OCI-LY7 (cell line): Measurements from ENCODE around the gene KBTBD4. TPM values are rescaled to one million over a fixed set of nuclear protein-coding genes. Genes with fewer than 3 reads are reported as not detected.
"Not testable (repeated sequence)": the region's sequence is repeated elsewhere in the genome, so short reads cannot be mapped to it uniquely, and the experiment has no call there.

ENCODE experiments used
- BruUV-seq: library from RNA; stranded (reverse); fragments of 400-500 nt; replicated peaks from 2 replicates; lab custom pipeline; 2021; lab: Mats Ljungman, UMichigan
- CTCF ChIA-PET: fragments of 300-600 bp; sonication (Branson Sonifier 250); formaldehyde crosslinking; loops from one replicate; lab custom pipeline; 2022; ENCODE audit warnings: antibody characterized with exemption; ENCODE audit not compliant: unreplicated experiment; lab: Charles Lee
- POLR2A ChIA-PET: fragments of 300-600 bp; sonication (Branson Sonifier 250); formaldehyde crosslinking; loops from one replicate; lab custom pipeline; 2022; ENCODE audit warnings: antibody characterized with exemption; lab: Charles Lee
- DNase-seq: peaks from one replicate; pipeline ENCODE4 v3.0.0-alpha.2; 2015; ENCODE audit warnings: low spot score
- H2AFZ ChIP-seq: fragments of 200-600 bp; sonication (generic), shearing (Covaris generic); 2 replicates; pipeline ENCODE4 v1.6.1; 2014; ENCODE audit warnings: mild to moderate bottlenecking, antibody characterized with exemption, low read length, moderate library complexity
- H3K27ac ChIP-seq: fragments of 200-600 bp; sonication (generic); 2 replicates; pipeline ENCODE4 v1.5.1; 2014; ENCODE audit warnings: mixed run types, low read depth, mild to moderate bottlenecking, moderate library complexity, low read length, inconsistent platforms; ENCODE audit not compliant: poor library complexity, severe bottlenecking
- H3K36me3 ChIP-seq: fragments of 200-600 bp; sonication (generic); 2 replicates; pipeline ENCODE4 v1.6.1; 2014; ENCODE audit warnings: mild to moderate bottlenecking, antibody characterized with exemption, low read length, moderate library complexity, mixed read lengths; ENCODE audit not compliant: insufficient read depth
- H3K4me1 ChIP-seq: fragments of 200-600 bp; sonication (generic); 2 replicates; pipeline ENCODE4 v1.5.1; 2014; ENCODE audit warnings: mild to moderate bottlenecking, low read length; ENCODE audit not compliant: insufficient read depth, poor library complexity, severe bottlenecking
- H3K4me2 ChIP-seq: fragments of 200-600 bp; sonication (generic); 2 replicates; pipeline ENCODE4 v1.6.1; 2014; ENCODE audit warnings: mild to moderate bottlenecking, low read length
- H3K4me3 ChIP-seq: fragments of 200-600 bp; sonication (generic); 2 replicates; pipeline ENCODE4 v1.5.1; 2014; ENCODE audit warnings: mild to moderate bottlenecking, low read depth, low read length; ENCODE audit not compliant: poor library complexity, severe bottlenecking
- H3K79me2 ChIP-seq: fragments of 200-600 bp; sonication (generic); 2 replicates; pipeline ENCODE4 v1.6.1; 2016; ENCODE audit warnings: low read depth, mild to moderate bottlenecking, low read length, moderate library complexity, mixed read lengths; ENCODE audit not compliant: insufficient read depth
- H3K9me2 ChIP-seq: fragments of 200-600 bp; sonication (generic); 2 replicates; pipeline ENCODE4 v1.6.1; 2016; ENCODE audit warnings: mild to moderate bottlenecking, low read length, mixed read lengths; ENCODE audit not compliant: insufficient read depth
- H3K9me3 ChIP-seq: fragments of 200-600 bp; sonication (generic); 2 replicates; pipeline ENCODE4 v1.6.1; 2014; ENCODE audit warnings: mild to moderate bottlenecking, mixed run types, low read length, mixed read lengths
- H4K20me1 ChIP-seq: fragments of 200-600 bp; sonication (generic); 2 replicates; pipeline ENCODE4 v1.6.1; 2014; ENCODE audit warnings: mild to moderate bottlenecking, antibody characterized with exemption, low read length, moderate library complexity, mixed read lengths; ENCODE audit not compliant: insufficient read depth
- CTCF ChIP-seq: fragments of 200-600 bp; sonication (generic); conservative IDR thresholded peaks from 2 replicates; pipeline ENCODE4 v1.5.1; 2014; ENCODE audit warnings: mild to moderate bottlenecking, antibody characterized with exemption, low read length, moderate library complexity, mixed read lengths
- EZH2phosphoT487 ChIP-seq: fragments of 200-600 bp; sonication (generic); IDR thresholded peaks from 2 replicates; pipeline ENCODE4 v1.6.1; 2018; ENCODE audit warnings: low read depth, borderline replicate concordance, mild to moderate bottlenecking, mixed run types, antibody characterized with exemption, low read length, moderate library complexity, mixed read lengths
- intact Hi-C: fragments of 100-400 bp; cut with micrococcal nuclease; formaldehyde crosslinking; loops from one replicate; pipeline ENCODE4 v1.10.0; 2022; ENCODE audit not compliant: unreplicated experiment
- total RNA-seq, 2 experiments: library from RNA; depleted of rRNA in 1 of 2; stranded (reverse); fragments of >200 nt in 1 of 2; shearing (Covaris generic) in 1 of 2; gene quantifications; 2 replicates each; pipeline ENCODE4 v1.2.3, GENCODE V29; 2014 to 2022

Gene KBTBD4
- total RNA-seq, 2 experiments from 2014 or later = 18.4 to 25.2 TPM

- Histone ChIP-seq H3K27ac (no peak overlapping the region), H3K9me3 (no peaks in the 10 kb centered on the region), H3K9me2 (no peaks in the 10 kb centered on the region), H3K4me2 (peak overlapping the region; percentile 69), H3K79me2 (peaks cover 6% of the 10 kb centered on the region; the same call in 1 of the 2 replicates), H4K20me1 (no peaks in the 10 kb centered on the region), H3K4me3 (peak overlapping the region; percentile 75), H2AFZ (peak overlapping the region; percentile 97), H3K4me1 (peaks cover 7% of the 10 kb centered on the region), H3K36me3 (peaks cover 12% of the 10 kb centered on the region)
- TF ChIP-seq EZH2phosphoT487 = no peak
- intact Hi-C loops = no loop called here
- BruUV-seq = TSS peak; percentile 54
- CTCF ChIA-PET = interaction anchor here (0.9 to 1.0 kb wide), 2 partner anchors 9 to 14 kb away, joined by 3 read pairs; partner anchors contain the start of genes KBTBD4 and NDUFS3
- no peak for DNase-seq
- POLR2A ChIA-PET = interaction anchor here (0.8 to 1.2 kb wide), 6 partner anchors 9 to 39 kb away, joined by 3 to 11 read pairs (median 4); partner anchors contain the start of genes KBTBD4 and NDUFS3
Observed at GRCh38 chr11:47564933-47565339, 13.8 kb downstream of the KBTBD4 start.

GRCh38 chr11:47564366-47564765 is 14.4 kb downstream of the KBTBD4 start:
- ChIA-PET POLR2A (interaction anchor here (0.8 to 1.2 kb wide), 6 partner anchors 8 to 39 kb away, joined by 3 to 11 read pairs (median 4); partner anchors contain the start of genes KBTBD4 and NDUFS3), CTCF (interaction anchor here (1.0 kb wide), 1 partner anchor 8 kb away, joined by 3 read pairs; no protein-coding TSS in a partner anchor)
- H3K9me3 ChIP-seq, H3K79me2 ChIP-seq, H4K20me1 ChIP-seq, BruUV-seq, H3K4me2 ChIP-seq, intact Hi-C loops, H3K4me3 ChIP-seq, H3K27ac ChIP-seq, H3K9me2 ChIP-seq, H2AFZ ChIP-seq, H3K36me3 ChIP-seq, H3K4me1 ChIP-seq, DNase-seq: not testable (repeated sequence)

- H3K36me3 ChIP-seq, CTCF ChIA-PET, intact Hi-C loops, BruUV-seq, H3K27ac ChIP-seq, H3K9me2 ChIP-seq, H3K79me2 ChIP-seq, DNase-seq, H3K4me2 ChIP-seq, H3K4me1 ChIP-seq, H3K9me3 ChIP-seq, H4K20me1 ChIP-seq, H2AFZ ChIP-seq, H3K4me3 ChIP-seq: not testable (repeated sequence)
- POLR2A ChIA-PET = interaction anchor here (0.5 to 0.7 kb wide), 3 partner anchors 50 to 102 kb away, joined by 3 to 4 read pairs (median 3); no protein-coding TSS in a partner anchor
Observed at GRCh38 chr11:47562393-47562792, 16.4 kb downstream of the KBTBD4 start.

- CTCF ChIA-PET = no interaction called here
- no peaks in the 10 kb centered on the region for H3K79me2 ChIP-seq
- intact Hi-C loops = no loop called here
Observed at GRCh38 chr11:47560426-47560825, 18.3 kb downstream of the KBTBD4 start.

More at GRCh38 chr11:47560426-47560825, 18.3 kb downstream of the KBTBD4 start:
- no peaks in the 10 kb centered on the region for H4K20me1 ChIP-seq
- H3K4me2 ChIP-seq = no peak overlapping the region
- H3K9me3 ChIP-seq = no peaks in the 10 kb centered on the region
- no peak for TF ChIP-seq EZH2phosphoT487
- no peak for TF ChIP-seq CTCF
- H3K4me1 ChIP-seq = peaks cover 7% of the 10 kb centered on the region
- H3K36me3 ChIP-seq = no peaks in the 10 kb centered on the region
- H3K4me3 ChIP-seq = no peak overlapping the region
- no peak overlapping the region for H3K27ac ChIP-seq
- POLR2A ChIA-PET = interaction anchor here (0.6 kb wide), 1 partner anchor 502 kb away, joined by 4 read pairs; no protein-coding TSS in a partner anchor
- H2AFZ ChIP-seq = no peak overlapping the region
- no peaks in the 10 kb centered on the region for H3K9me2 ChIP-seq
- no peak for DNase-seq
- BruUV-seq = TSS peak; percentile 40
